ENCODE data around the gene RBMX2.

- TF ChIP-seq, protein P1, sequence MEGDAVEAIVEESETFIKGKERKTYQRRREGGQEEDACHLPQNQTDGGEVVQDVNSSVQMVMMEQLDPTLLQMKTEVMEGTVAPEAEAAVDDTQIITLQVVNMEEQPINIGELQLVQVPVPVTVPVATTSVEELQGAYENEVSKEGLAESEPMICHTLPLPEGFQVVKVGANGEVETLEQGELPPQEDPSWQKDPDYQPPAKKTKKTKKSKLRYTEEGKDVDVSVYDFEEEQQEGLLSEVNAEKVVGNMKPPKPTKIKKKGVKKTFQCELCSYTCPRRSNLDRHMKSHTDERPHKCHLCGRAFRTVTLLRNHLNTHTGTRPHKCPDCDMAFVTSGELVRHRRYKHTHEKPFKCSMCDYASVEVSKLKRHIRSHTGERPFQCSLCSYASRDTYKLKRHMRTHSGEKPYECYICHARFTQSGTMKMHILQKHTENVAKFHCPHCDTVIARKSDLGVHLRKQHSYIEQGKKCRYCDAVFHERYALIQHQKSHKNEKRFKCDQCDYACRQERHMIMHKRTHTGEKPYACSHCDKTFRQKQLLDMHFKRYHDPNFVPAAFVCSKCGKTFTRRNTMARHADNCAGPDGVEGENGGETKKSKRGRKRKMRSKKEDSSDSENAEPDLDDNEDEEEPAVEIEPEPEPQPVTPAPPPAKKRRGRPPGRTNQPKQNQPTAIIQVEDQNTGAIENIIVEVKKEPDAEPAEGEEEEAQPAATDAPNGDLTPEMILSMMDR (IDR thresholded peaks at IDR 0.05; ENCODE audit: poor library complexity) = no peak
- TF ChIP-seq EZH2 (IDR thresholded peaks at IDR 0.05; ENCODE audit: borderline replicate concordance) = no peak
Measured at GRCh38 chrX:130376077-130376476, 25.7 kb upstream of the RBMX2 start.

Measured in hepatocyte (in vitro differentiated cells).